HCT116 (cell line): ENCODE data around the gene FOXP1.

Experiments
- POLR2AphosphoS5 ChIP-seq: IDR thresholded peaks from 2 replicates; pipeline ENCODE4 v1.6.1; 2011; ENCODE audit warnings: mild to moderate bottlenecking, low read depth, low read length, moderate library complexity
- YY1 ChIP-seq: IDR thresholded peaks from 2 replicates; pipeline ENCODE4 v1.6.1; 2011; ENCODE audit warnings: low read length, low read depth, moderate library complexity, mild to moderate bottlenecking; ENCODE audit not compliant: insufficient replicate concordance; ENCODE audit errors: extremely low read depth
- TF ChIP-seq, protein P1 (sequence below), 3 experiments: fragments of 200-600 bp in 1 of 3; sonication (generic) in 1 of 3; IDR thresholded peaks in 2 of 3; conservative IDR thresholded peaks in 1 of 3; 2 replicates each; pipeline ENCODE4 v1.5.1; 2012 to 2017; ENCODE audit warnings: low read depth in 2 of 3, low read length in 2 of 3, antibody characterized with exemption in 1 of 3, borderline replicate concordance in 1 of 3, control low read depth in 1 of 3, mild to moderate bottlenecking in 1 of 3, mixed read lengths in 1 of 3, mixed run types in 1 of 3, moderate library complexity in 1 of 3; ENCODE audit not compliant: insufficient read depth in 1 of 3

DNA sequence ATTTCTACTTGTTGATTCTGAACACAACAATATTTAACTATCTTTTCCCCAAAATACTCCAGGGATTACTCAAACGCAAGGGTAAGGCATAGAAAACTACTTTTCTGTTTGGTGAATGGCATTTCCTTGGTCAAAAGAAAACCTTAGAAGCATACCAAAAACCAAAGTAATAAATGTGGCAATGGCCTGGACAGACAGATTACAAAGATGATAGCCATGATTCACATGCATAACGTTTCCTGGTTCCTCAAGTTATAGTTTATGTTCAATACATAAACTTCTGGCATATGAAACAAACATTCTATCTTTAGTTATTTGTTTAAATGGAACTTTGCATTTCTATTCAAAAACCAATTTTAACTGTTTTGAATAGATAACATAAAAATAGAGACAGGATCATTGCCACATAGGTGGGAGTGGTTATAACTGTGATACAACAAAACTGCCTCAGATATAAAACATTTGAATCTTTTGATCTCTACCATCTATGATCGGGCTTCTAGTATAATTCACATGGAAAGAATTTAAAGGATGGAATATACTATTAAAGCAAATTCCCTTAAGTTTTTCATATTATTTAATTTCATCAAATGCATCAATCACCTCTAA, 32.1 kb downstream of the FOXP1 start:
- TF ChIP-seq, protein P1, sequence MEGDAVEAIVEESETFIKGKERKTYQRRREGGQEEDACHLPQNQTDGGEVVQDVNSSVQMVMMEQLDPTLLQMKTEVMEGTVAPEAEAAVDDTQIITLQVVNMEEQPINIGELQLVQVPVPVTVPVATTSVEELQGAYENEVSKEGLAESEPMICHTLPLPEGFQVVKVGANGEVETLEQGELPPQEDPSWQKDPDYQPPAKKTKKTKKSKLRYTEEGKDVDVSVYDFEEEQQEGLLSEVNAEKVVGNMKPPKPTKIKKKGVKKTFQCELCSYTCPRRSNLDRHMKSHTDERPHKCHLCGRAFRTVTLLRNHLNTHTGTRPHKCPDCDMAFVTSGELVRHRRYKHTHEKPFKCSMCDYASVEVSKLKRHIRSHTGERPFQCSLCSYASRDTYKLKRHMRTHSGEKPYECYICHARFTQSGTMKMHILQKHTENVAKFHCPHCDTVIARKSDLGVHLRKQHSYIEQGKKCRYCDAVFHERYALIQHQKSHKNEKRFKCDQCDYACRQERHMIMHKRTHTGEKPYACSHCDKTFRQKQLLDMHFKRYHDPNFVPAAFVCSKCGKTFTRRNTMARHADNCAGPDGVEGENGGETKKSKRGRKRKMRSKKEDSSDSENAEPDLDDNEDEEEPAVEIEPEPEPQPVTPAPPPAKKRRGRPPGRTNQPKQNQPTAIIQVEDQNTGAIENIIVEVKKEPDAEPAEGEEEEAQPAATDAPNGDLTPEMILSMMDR (IDR thresholded peaks at IDR 0.05 in 2 of 3, conservative IDR thresholded peaks at IDR 0.05 in 1 of 3; ENCODE audit: borderline replicate concordance in 1 of 3, insufficient read depth in 1 of 3, low read depth in 2 of 3, low read length in 2 of 3): no peak
- TF ChIP-seq YY1: no peak
- TF ChIP-seq POLR2AphosphoS5: no peak
